Right forelimb (tissue), 1 donor: ENCODE measurements around the gene CD79A.
A peak's percentile ranks its signal among the peaks of the same experiment; 100 is the strongest.
"Not testable (repeated sequence)": the region's sequence is repeated elsewhere in the genome, so short reads cannot be mapped to it uniquely, and the experiment has no call there.

Experiments used
- DNase-seq: peaks from one replicate; pipeline ENCODE4 v3.0.0-alpha.2; 2018

The CD79A gene

GRCh38 chr19:41863209-41863931, 13.7 kb upstream of the CD79A start:
- DNase-seq: no peak

GRCh38 chr19:41864374-41864773, 12.7 kb upstream of the CD79A start:
- DNase-seq: no peak

- no peak for DNase-seq
These were observed 10.8 kb upstream of the CD79A start for GRCh38 chr19:41866284-41866683.

DNA sequence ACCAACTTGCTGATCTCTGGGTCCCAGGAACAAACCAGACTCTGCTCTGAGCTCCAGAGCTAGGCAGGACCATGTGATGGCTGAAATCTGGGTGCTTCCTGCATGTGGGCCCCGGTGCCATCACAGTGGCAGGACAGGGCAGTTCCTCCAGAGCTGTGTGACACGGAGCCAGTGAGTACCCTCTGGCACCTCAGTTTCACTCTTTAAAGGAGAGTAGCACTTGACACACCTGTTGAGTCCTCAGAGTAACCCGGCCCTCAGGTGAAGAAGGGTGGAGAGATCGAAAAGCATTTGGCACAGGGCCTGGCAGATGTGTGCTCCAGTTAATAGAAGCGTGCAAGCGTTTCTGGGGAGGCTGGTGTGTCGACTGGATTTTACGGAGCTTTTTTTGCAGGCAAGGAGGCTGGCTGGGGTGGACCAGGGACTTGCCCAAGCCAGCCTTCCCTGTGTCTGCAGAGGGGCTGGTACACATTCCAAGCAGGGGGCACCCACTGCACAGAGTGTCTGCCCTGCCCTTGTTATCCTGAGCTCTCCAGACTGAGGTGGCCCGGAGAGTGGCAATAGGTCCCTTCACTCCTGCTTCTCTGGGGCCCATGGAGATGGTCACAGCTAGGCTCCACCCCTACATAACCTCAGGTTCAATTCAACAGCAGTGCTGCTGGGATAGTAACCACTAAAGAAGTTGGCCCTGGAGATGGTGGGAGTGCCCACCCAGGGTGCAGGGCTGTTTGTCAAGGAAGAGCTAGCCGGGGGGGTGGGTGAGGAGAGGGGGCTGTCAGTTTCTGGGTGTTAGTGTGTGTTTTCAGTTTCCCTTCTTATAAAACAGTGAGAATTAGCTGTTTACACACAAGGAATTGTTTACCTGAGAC, 8.7 kb upstream of the CD79A start:
- no peak for DNase-seq

- no peak for DNase-seq
These were observed 8.1 kb upstream of the CD79A start for GRCh38 chr19:41868989-41869300.

- DNase-seq: no peak
These were observed 7.6 kb upstream of the CD79A start for GRCh38 chr19:41869374-41869955.

- DNase-seq: no peak
These were observed 6.6 kb upstream of the CD79A start for GRCh38 chr19:41870401-41870873.

- DNase-seq: no peak
These were observed 5.3 kb upstream of the CD79A start for GRCh38 chr19:41871573-41872383.

GRCh38 chr19:41872384-41872774, 4.7 kb upstream of the CD79A start:
- no peak for DNase-seq

- DNase-seq: peak; percentile 75
These were observed 4.1 kb upstream of the CD79A start for GRCh38 chr19:41872775-41873647.

DNA sequence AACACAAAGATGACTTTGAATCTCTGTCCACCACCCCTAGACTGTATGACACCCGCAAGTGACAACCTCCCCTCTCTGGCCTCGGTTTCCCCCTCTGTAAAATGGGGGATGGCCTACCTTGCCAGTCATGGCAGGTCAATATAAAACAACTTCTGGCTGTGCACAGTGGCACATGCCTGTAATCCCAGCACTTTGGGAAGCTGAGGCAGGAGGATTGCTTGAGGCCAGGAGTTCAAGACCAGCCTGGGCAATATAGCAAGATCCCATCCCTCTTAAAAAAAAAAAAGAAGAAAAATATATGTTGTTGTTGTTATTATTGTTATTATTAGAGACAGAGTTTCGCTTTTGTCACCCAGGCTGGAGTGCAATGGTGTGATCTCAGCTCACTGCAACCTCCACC, 1.1 kb upstream of the CD79A start:
- DNase-seq: not testable (repeated sequence)

GRCh38 chr19:41877916-41878905, 1.1 kb downstream of the CD79A start:
- DNase-seq: no peak

DNA sequence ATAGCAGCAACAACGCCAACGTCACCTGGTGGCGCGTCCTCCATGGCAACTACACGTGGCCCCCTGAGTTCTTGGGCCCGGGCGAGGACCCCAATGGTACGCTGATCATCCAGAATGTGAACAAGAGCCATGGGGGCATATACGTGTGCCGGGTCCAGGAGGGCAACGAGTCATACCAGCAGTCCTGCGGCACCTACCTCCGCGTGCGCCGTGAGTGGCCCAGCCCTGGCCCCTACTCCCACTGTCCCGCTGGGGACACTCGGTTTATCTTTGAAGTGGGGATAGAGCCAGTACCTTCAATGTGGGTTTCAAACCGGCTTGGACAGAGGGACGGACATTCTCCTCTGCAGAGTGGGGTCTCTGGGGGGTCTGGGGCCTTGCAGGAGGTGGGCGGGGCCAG, 2.0 kb downstream of the CD79A start:
- DNase-seq: no peak

DNA sequence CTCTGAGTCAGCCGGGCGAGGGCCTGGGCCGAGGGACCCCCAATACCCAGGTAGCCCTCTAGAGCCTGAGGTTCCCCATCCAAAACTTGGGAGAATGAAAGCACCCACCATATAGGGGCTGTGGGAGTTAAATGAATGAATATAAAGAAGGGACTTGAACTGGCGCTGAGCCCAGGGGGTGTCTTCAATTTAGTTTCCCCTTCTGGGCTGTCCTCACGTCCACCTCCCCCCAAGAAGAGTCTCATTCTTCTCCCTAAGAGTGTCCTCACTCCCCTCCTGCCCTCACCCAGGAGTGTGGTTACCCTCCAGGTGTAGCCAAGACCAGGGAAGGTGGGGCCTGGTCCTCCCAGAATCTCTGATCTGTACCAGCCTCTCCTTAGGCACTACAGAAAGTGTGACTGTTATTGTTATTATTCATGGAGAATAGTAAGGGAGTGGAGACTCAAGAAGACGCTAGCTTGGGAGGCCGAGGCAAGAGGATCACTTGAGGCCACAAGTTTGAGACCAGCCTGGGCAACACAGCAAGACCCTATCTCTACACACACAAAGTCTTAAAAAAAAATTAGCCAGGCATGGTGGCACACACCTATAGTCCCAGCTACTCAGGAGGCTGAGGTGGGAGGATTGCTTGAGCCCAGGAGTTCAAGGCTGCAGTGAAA, 2.7 kb downstream of the CD79A start:
- DNase-seq: no peak

- no peak for DNase-seq
These were observed 3.2 kb downstream of the CD79A start for GRCh38 chr19:41880329-41880708.

- DNase-seq: peak; percentile 68
These were observed 5.7 kb downstream of the CD79A start, which contains the start of gene ARHGEF1 for GRCh38 chr19:41882568-41883462. Gene ARHGEF1, plus strand, starts transcription at chr19:41883184. Its CDS starts 4,899 bp downstream, at chr19:41888083.

DNA sequence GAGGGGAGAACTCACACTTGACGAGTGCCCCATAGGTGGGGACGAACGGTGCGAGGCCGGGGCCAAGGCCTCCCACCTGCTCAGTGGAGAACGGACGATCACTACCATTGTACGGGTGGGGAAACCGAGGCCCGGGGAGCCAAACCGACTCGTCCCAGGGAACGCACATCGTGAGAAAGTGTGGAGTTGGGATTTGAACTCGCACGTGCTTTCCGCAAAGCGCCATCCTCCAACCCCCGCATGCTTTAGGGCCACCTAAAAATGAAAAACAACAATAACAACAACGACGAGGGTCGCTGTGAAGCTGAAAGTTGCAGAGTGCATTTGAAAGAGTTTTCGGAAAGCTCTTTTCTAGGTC, 6.4 kb downstream of the CD79A start:
- DNase-seq: no peak

DNA sequence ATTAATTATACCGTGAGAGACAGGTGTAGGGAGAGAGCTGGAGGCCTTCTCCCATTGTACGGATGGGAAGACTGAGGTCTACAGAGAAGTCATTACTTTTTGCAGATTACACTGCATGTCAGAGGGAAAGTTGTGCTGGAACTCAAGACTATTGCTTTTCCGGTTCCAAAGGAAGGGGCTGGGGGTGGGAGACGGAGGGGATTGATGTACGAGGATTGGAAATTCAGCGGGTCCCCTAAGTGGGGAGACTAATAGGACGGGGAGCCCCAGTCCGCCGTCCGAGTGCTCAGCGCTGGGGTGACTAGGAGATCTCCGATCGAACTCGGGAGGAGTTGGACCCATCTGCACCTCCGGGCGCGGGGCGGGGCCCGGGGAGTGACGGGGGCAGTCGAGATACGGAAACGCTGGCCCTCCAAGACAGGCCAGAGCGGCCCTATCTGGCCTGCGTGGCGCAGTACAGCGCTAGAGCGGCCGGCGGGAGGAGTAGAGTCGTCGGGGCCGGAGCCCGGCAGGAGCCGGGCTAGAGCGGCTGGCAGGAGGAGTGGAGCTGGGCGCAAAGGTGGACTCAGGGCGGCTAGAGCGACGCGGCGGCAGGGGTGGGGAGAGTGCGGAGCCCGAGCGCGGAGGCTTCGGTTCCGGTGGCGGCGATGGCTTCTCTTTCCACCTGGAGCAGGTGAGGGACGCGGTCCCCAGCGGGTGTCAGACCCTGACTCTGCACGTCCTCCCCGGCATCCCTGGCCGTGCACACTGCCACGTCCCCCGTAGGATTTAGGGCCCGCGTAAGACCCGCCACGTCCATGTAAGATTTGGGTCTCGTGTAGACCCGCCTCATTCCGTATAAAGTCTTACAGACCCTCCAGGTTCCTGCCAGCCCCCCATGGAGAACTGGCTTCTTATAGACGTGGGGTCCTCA, 7.0 kb downstream of the CD79A start:
- peak; percentile 93 for DNase-seq
